ENCODE results near the gene FAM237A.

DNA sequence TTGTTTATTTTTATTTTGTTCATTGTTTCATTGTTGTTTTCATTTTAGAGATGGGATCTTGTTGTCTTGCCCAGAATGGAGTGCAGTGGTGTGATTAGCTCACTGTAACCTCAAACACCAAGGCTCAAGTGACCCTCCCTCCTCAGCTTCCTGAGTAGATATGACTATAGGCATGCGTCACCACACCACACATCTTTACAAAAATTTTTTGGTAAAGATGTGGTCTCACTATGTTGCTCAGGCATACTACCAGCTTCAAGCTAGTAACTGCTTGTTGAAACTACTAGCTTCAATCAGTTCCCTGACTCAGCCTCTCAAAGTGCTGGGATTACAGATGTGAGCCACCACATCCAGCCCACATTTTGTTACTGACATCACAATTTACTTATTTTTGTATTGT, 14.8 kb downstream of the FAM237A start:
- TF ChIP-seq, protein P1, sequence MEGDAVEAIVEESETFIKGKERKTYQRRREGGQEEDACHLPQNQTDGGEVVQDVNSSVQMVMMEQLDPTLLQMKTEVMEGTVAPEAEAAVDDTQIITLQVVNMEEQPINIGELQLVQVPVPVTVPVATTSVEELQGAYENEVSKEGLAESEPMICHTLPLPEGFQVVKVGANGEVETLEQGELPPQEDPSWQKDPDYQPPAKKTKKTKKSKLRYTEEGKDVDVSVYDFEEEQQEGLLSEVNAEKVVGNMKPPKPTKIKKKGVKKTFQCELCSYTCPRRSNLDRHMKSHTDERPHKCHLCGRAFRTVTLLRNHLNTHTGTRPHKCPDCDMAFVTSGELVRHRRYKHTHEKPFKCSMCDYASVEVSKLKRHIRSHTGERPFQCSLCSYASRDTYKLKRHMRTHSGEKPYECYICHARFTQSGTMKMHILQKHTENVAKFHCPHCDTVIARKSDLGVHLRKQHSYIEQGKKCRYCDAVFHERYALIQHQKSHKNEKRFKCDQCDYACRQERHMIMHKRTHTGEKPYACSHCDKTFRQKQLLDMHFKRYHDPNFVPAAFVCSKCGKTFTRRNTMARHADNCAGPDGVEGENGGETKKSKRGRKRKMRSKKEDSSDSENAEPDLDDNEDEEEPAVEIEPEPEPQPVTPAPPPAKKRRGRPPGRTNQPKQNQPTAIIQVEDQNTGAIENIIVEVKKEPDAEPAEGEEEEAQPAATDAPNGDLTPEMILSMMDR (IDR thresholded peaks at IDR 0.05; ENCODE audit: low read depth, low read length, missing input control) = no peak
- TF ChIP-seq, protein P2, sequence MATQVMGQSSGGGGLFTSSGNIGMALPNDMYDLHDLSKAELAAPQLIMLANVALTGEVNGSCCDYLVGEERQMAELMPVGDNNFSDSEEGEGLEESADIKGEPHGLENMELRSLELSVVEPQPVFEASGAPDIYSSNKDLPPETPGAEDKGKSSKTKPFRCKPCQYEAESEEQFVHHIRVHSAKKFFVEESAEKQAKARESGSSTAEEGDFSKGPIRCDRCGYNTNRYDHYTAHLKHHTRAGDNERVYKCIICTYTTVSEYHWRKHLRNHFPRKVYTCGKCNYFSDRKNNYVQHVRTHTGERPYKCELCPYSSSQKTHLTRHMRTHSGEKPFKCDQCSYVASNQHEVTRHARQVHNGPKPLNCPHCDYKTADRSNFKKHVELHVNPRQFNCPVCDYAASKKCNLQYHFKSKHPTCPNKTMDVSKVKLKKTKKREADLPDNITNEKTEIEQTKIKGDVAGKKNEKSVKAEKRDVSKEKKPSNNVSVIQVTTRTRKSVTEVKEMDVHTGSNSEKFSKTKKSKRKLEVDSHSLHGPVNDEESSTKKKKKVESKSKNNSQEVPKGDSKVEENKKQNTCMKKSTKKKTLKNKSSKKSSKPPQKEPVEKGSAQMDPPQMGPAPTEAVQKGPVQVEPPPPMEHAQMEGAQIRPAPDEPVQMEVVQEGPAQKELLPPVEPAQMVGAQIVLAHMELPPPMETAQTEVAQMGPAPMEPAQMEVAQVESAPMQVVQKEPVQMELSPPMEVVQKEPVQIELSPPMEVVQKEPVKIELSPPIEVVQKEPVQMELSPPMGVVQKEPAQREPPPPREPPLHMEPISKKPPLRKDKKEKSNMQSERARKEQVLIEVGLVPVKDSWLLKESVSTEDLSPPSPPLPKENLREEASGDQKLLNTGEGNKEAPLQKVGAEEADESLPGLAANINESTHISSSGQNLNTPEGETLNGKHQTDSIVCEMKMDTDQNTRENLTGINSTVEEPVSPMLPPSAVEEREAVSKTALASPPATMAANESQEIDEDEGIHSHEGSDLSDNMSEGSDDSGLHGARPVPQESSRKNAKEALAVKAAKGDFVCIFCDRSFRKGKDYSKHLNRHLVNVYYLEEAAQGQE (IDR thresholded peaks at IDR 0.05) = no peak
- TF ChIP-seq RAD21 (IDR thresholded peaks at IDR 0.05) (no peak), SP1 (IDR thresholded peaks at IDR 0.05) (no peak)

Data from liver (tissue), 3 donors.